NOMO-1 treated with dmso at 0.1 percent for 144 hours (cell line): Measurements from ENCODE around the gene AKAP6.

Source experiments
- DNase-seq: peaks from one replicate; lab custom pipeline; 2025; ENCODE audit not compliant: unreplicated experiment; lab: John Stamatoyannopoulos, UW

Gene AKAP6

DNA sequence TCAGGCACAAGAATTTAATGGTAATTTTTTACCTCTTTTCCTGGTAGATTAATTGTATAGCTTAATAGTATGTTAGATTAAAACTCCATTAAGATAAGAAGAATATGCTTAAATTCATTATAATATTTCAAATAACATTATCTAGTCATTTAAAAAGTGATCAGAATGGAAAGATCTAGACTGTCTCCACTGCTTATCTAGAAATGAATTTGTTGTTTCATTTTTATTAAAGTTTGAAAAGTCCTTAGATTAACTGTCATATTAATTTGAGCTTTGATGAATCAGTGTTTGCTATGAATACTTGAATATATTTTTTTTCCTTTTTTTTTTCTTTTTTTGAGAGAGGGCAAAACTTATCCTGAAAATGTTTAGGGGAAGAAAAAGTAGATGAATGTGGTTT is 373.0 kb downstream of the AKAP6 start:
- DNase-seq, result no peak

DNA sequence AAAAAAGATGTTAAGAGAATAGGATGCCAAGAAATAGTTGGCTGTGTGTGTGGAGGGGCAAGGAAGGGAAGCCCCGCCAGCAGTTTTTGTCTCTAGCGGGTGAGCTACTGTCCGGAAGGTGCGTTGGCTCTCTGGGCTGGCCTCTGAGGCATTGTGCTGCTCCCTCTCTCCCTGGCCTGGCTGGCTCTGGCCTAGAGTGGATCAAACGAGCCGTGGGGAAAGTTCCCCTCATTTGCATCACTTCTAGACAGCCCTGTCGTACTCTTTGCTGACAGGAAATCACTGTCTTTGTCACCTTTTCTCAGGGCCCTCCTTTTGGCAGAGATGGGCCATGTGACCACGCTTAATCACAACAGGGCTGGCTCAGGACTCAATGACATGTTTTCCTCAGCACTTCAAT is 373.5 kb downstream of the AKAP6 start:
- no peak for DNase-seq

DNA sequence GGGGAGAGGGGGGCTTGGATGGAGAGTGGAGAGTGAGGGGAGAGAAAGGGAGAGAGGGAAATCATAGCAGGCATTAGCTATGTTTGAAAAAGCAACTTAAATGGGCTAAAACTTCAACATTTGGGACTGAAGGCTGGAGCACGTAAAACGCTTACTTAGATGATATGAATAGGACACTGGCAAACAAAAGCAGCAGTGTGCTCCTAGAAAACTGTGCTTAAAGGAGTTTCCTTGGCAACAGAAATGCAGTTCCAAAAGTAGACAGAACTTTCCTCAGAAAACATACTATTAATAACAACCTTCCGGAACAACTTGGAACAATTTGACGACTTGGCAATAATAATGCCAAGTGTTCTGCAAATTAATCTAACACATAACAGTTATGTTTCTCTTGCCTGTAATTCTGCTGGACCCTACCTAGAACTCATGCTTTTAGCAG is 374.1 kb downstream of the AKAP6 start:
- no peak for DNase-seq

DNA sequence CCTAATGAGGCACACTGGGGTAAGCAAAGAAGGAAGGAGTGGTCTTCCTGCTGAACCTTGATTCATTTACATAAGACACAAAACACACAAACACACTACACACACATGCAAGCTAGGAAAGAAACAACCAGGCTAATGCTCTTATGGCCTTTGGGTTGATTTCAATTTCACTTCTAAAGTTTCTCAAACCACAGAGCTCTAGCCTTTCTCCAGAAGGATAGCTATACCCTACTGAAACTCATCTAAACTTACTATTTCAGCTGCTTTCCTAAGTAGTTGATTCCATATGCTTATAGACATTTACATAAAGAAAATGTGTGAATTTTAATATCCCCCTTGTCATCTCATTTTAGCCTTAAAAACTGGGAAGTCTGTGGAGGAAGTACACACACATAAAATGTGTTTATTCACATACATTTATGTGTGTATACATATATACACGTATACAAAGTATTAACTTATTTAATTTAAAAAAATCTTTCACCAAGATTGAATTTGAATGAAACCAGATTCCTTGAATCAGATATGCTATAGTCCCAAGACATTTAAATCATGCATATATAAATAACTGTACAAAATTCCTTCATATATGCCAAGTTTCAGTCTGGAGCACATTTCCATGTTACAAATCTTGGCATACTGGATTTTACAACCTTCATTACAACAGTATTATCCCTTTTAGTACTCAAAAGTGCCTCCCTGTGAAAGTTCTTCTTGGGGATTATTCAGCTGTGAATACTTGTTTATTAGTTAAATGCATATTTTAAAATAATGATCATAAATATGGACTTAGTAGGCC is 377.8 kb downstream of the AKAP6 start:
- no peak for DNase-seq

DNA sequence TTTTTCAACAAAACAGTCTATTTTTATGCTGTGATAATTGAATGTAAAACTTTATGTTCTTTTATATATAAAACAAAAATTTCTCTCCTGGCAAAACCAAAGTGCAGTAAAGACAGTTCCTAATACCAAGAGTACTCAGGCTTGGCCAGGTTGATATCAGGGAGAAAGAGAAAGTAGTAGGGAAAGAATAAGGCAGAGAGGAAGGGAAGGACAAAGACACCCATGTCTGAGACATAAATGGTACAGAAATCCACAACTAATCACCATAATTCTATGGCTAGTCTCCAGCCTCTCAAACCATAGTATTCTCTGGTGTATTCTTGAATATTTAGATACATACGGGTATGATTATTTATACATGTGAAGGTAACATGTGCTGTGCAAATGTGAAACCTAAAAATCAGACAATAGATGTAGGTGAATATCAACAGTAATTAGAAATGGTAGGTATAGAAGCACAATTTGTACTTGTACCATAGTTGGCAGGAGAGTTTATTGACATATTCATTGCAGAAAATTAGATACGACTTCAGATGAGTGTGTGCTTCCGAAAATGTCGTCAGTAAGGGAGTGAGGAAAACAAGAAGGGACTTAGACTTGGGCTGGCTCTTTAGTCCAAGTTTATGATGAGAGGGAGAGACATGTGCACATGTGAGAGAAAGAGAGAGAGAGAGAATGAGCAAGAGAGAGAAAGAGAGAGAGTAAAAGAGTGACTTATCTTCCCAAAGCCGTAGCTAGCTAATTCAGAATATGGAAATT is 378.8 kb downstream of the AKAP6 start:
- no peak for DNase-seq

DNA sequence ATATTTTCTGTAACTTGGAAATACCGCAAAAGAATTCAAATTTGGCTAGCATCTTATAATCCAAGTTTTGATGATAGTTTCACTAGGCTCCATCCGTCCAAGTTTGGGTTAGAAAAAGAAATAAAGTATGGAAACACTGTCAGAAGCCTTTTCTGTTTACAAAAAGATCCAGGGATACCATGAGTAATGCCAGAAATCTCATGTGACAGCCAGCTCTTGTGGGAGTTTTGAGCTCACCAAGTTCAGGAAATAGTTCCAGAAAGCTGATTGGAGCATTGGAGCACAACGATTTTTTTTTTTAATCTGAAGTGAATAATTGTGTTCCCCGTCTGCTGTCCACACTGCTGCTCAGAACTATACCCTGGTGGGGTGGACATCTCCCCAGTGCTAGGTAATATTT is 379.9 kb downstream of the AKAP6 start:
- DNase-seq, result no peak

DNA sequence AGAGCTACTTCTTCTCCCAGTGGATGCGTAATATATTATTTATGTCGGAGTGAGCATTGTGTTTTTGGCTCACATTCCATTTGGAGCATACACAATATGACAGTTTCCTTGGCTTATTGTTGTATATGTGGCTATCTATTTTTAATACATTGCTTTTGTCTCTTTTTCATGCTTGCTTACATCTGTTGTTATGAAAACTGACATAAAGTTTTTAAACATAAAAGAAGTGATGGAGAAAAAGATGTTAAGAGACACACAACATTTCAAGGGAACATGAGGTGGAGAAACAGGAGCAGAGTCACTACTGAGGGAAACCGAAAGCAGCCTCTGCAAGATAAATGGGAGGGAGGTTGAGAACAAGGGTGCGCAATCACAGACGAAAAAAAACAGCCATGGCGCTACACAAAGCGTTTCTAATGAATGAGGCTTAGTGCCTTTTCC is 381.2 kb downstream of the AKAP6 start:
- no peak for DNase-seq

DNA sequence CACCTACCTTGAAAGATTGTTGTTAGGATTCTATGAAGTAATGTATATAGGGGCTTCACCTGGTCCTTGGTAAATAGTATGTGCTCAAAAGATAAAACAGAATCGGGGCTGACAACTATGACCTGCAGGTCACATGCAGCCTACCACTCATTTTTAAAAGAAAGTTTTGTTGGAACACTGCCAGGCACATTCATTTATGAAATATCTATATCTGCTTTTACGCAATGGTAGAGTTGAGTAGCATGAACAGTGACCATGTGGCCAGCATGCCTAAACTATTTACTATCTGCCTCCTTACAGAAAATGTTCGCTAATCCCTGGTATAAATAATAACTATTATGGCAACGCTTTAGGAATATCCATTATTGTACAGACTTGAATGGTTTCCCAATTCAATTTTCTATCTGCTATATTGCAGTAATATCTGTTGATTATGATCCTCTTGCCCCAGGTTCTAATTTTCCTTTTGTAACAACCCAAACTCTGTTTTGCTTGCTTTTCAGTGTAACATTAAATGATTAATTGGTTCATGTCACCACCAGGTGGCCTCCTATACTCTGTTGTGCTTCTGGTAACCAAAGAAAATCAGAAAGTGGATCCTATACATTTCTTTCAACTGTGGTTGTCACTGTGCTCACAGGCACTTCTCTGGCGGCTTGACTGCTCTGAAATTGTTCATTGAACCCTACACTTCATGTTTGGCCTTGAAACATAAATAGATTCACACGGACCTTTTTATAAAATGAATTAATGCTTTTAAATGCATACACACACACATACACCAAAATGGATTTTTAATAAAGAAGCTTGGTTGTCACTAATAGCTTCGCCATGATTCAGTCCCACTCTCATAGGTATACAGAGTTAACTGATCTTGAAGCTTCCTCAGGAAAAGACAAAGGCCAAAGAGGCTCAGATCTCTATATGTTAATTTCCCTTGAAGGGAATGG is 381.9 kb downstream of the AKAP6 start:
- DNase-seq, result no peak

DNA sequence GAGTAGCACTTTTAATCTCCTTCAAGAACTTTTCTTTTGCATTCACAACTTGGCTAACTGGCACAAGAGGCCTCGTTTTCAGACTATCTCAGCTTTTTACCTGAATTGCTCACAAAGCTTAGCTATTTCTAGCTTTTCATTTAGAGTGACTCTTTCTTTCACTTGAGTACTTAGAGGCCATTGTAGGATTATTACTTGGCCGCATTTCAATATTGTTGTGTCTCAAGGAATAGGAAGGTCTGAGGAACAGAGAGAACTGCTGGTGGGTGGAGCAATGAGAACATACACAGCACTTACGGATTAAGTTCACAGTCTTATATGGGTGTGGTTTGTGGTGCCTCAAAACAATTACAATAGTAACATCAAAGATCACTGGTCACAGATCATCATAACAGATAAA is 384.8 kb downstream of the AKAP6 start:
- DNase-seq, result no peak

DNA sequence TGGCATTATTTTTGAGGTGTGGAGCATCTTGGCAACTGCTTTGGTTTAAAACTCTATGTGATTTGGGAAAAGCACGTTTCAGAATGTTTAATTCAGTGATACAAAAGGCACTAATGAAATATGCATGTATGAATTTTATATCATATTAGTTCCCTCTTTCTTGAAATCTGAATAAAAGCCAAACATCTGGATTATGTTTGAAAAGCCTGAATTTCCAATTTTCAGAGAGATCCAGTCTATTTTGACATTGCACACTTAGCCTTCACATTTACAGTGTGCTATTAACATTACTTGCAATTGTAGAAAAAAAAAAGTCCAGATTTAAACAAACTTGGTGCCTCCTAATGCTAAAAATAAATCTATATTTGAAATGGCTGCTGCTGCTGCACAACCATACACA is 390.5 kb downstream of the AKAP6 start:
- no peak for DNase-seq

DNA sequence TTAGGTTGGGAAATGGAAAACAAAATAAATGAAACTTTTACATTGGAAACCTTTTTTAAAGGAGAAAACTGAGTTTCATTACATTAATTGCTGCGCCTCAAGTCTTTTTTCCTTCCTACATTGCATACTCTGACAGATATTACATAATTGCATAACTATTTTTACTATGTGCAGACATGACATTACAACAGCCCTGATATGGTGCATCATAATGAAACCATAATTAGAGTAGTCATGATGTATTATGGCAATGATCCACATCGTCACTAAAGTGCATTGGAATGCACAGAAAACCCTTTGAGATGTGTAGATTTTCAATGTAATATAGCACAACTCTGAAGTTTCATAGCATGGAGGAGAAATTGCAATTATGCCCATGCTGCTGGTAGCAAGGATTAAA is 391.8 kb downstream of the AKAP6 start:
- no peak for DNase-seq

DNA sequence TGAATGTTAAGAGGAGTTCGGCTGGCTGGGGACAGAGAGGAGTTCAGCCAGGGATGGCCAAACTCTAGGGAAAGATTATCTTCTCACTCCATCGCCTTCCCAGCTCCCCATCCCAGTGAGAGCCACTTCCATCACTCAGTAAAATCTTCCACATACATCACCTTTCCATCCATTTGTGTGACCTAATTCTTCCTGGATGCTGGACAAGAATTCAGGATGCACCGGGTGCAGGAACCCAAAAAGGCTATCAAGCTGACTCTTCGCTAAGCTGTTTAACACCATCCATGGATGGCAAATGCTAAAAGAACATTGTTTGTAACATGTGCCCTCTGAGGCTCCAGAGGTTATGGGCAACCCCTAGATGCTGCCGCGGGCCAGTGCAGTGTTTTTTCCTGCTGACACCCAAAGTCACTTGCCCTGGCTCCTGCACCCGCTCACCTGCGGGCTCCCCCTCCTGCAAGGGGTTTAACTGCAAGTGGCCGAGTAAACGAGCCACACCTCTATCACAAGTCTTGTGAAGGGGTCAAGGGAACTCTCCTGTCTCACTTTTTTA is 393.6 kb downstream of the AKAP6 start:
- DNase-seq, result no peak

DNA sequence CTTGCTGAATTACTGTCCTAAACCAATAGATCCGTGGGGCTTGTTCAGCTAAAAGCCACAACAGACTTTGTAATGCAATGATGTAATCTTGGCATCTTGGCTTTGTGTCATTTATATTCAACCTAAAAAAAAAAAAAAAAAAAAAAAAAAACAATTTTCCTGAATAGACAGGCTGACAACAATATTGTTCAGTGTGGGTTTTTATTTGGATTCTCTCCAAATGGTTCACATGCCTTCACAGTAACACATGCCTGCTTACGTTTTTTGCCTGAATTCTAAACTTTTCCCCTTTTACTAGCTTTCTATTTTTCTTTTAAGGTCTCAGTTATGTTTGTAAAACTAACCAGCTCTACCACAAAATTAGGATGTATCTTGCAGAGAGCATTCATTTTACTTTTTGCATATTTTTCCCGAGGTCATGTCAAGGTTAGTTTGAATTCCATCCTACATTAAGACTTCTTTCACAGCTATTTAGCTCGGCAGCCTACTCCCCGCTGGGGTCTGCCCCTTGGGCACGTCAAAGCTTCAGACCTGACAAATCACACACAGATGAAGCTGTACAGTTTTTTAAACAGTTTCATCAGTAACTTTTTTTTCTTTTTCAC is 395.9 kb downstream of the AKAP6 start:
- no peak for DNase-seq

DNA sequence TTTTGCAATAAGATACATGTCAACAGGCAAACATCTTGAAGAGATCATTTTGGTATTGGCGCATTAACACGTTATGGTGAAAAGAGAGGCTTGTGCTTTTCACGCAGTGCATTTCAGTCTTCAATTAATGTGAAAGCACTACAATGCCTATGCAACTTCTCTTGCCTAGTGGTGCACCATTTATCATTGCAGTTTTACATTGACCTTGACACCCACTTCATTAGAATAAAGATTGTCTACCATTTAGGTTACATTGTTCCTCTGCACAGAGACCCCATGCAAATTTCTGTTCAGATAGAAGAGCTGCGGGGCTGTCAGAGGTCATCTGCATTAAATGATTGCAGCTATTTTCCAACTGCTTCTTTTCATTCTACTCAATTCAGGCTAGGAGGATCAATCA is 397.4 kb downstream of the AKAP6 start:
- DNase-seq, result no peak

DNA sequence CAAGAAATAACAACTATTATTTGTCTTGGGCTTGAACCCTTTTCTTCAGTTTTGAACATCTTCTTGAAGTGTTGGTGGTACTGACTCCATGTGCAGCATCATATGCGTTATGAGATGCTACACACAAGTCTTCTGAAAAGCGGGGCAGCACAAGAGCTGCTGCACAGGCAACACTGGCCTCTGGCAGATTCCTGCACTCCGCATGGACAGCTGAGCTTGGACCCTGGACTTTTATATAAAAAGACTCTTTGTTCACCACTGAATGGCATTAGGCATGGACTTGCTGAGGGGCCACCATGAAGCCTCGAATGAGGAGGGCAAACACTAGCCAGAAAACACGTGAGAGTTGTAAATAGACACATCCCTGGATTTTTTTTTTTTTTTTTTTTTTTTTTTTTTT is 398.7 kb downstream of the AKAP6 start:
- DNase-seq, result no peak

DNA sequence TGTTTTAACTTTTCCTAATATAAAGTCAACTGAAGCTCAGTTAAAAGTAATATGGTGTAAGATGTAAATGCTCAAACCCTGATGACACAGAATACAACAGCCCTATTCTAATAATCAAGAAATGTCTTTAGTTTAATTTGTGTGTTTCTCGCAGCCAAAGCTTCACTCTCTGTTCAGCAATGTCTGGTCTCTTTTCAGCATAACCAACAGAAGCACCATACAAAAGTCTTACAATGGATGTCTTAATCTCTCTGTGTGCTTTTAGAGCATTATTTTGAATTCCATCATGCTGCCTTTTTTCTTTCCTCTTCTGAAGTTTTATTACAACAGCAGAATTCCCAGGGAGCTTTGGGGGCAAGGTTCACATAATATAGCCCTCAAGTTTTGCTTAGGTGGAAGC is 399.4 kb downstream of the AKAP6 start:
- DNase-seq, result no peak

DNA sequence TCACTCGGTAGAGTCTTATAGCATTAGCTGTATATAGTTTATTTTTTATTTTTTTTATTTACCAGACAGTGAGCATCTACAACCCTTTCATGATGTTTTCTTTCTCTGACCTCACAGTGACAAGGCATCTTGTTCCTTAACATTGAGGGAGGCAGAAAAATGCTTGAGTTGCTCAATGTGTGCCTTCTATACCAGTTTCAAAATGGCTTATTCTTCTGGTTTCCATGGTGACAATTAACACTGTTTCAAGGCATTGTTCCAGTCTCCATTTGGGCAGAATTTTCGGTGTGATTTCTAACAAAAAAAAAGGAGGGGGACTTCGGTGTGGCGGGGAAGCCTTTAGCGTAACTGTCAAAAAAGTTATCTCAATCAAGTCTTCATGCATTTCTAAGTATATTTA is 399.9 kb downstream of the AKAP6 start:
- no peak for DNase-seq

DNA sequence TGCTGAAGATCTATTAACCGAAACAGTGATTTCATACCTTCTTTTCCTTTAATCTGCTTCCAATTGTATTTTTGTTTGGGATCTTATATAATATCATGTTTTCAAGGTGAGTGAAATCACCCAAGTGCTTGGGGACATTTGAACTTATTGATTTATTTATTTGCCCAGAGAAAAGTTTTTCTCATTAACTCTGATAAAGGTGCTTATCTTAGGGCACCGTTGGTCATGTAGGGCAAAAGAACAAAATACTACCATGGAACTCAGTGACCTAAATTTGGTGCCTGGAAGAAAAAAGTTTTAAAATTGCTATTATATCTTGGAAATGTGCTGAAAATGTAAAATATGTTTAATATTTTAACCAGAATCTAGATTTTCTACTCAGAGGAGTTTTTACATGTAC is 402.2 kb downstream of the AKAP6 start:
- no peak for DNase-seq

DNA sequence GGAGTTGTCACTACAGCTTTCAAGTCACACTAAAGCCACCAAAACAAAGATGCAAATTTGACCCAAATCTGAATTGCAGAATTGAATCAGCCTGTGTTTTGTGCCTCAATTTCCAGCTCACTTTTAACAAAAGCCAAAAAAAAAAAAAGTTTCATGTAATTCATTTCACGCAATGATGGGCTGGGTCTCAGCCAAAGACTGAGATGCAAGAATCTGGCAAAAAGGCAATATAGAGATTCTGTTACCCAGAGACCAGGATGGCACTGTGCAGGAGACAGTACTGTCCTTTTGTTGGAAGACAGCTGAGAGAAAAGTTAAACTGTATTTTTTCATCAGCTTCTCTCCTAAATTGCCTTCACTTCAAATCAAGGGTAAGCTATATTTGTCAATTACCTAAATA is 403.9 kb downstream of the AKAP6 start:
- DNase-seq, result no peak

DNA sequence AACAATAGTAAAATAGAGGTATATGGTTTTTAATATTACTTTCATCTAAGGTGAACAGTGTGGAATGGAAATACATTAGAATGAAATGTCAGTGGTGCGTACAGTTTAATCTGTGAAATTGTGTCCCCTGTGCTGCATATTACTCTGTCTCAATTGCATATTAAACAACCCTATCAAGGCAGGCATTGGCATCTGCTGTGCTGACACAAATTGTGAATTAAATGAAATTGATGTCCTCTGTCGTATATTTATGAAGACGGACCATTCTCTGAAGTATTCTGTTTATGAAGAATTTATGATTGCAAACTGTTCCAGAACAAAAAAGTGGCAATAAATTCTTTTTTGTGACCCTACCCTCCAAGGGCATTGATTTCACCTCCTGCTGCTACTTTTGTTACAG is 405.2 kb downstream of the AKAP6 start:
- no peak for DNase-seq

DNA sequence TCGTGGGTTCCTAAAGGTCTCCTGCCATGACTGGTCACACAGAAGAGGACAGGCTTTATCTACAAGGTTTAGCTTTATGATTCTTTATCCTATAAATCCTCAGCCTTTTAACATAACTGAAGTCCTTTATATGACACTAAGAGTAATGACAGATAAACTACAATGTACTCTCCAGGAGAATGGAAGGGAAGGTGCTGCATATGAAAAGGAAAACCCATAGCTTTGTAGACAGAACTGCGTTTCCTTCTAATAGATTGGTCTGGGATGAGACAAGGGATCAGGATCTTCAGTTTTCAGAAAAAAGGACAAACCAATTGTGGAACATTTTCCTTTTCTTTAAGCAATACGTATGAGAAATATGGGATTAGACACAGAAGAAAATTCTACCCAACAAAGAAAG is 408.5 kb downstream of the AKAP6 start:
- no peak for DNase-seq
